HepG2 (cell line): ENCODE measurements around the gene MAFB. TPM values are rescaled to one million over a fixed set of nuclear protein-coding genes. Genes with fewer than 3 reads are reported as not detected.

Experiments used
- ASH2L ChIP-seq: fragments of 300-600, 200-600 bp; sonication (generic); IDR thresholded peaks from 2 replicates; pipeline ENCODE4 v1.7.0; 2017; ENCODE audit warnings: low read depth, mild to moderate bottlenecking, moderate library complexity, mixed read lengths, low read length; ENCODE audit not compliant: insufficient read length
- E2F5 ChIP-seq: sonication (generic); formaldehyde crosslinking; conservative IDR thresholded peaks from 2 replicates; pipeline ENCODE4 v1.4.0; 2020; ENCODE audit warnings: missing genetic modification reagents
- PAF1 ChIP-seq: IDR thresholded peaks from 2 replicates; pipeline ENCODE4 v1.6.1; 2016; ENCODE audit warnings: missing genetic modification reagents, missing compliant biosample characterization
- PATZ1 ChIP-seq: sonication (generic); formaldehyde crosslinking; IDR thresholded peaks from 2 replicates; pipeline ENCODE4 v1.4.0; 2020; ENCODE audit warnings: missing genetic modification reagents
- SMC3 ChIP-seq: IDR thresholded peaks from 2 replicates; pipeline ENCODE4 v1.6.1; 2011; ENCODE audit warnings: low read length, improper control_type of control experiment
- ZBTB40 ChIP-seq, 2 experiments: fragments of 450-650 bp in 1 of 2; sonication (generic) in 1 of 2; formaldehyde crosslinking in 1 of 2; IDR thresholded peaks; 2 replicates each; pipeline versions ENCODE4 v1.6.1 to v1.8.0; 2016 to 2022; ENCODE audit warnings: antibody characterized with exemption in 1 of 2, mild to moderate bottlenecking in 1 of 2, missing genetic modification reagents in 1 of 2
- ZNF251 ChIP-seq: sonication (generic); formaldehyde crosslinking; IDR thresholded peaks from 2 replicates; pipeline ENCODE4 v1.9.0; 2021; ENCODE audit warnings: mild to moderate bottlenecking, missing genetic modification reagents
- ZNF441 ChIP-seq: sonication (generic); formaldehyde crosslinking; IDR thresholded peaks from 2 replicates; pipeline ENCODE4 v1.7.0; 2021; ENCODE audit warnings: missing genetic modification reagents, borderline replicate concordance
- polyA plus RNA-seq, 8 experiments: library from polyadenylated mRNA; depleted of rRNA in 3 of 8; stranded (reverse) in 7 of 8; unstranded in 1 of 8; fragments of >200 nt; fragmentation: Illumina TruSeq in 4 of 8; extraction: Trizol in 4 of 8; gene quantifications; 2 replicates each; pipeline versions ENCODE4 v1.2.1 to v1.2.3, GENCODE V29; 2011 to 2016; ENCODE audit warnings: low read depth in 4 of 8, missing spikeins in 1 of 8, mixed read lengths in 1 of 8; ENCODE audit not compliant: insufficient read depth in 1 of 8
- total RNA-seq, 5 experiments: library from RNA; depleted of rRNA; stranded (reverse); fragments of >200 nt; fragmentation: Illumina TruSeq; extraction: Trizol; gene quantifications; 2 replicates each; pipeline ENCODE4 v1.2.3, GENCODE V29; 2016; ENCODE audit warnings: low read depth in 1 of 5
- TF ChIP-seq, protein P1 (sequence below): sonication (generic); formaldehyde crosslinking; IDR thresholded peaks from 2 replicates; pipeline ENCODE4 v1.8.1; 2023; ENCODE audit warnings: mild to moderate bottlenecking, inconsistent platforms, moderate library complexity, missing genetic modification reagents, borderline replicate concordance
- TF ChIP-seq, protein P2 (sequence below): sonication (generic); formaldehyde crosslinking; IDR thresholded peaks from 2 replicates; pipeline ENCODE4 v1.8.1; 2023; ENCODE audit warnings: missing genetic modification reagents, inconsistent platforms, borderline replicate concordance
- TF ChIP-seq, protein P3 (sequence below): sonication (generic); formaldehyde crosslinking; IDR thresholded peaks from 2 replicates; pipeline ENCODE4 v1.8.0; 2023; ENCODE audit warnings: mild to moderate bottlenecking, missing genetic modification reagents

Gene MAFB
- total and polyA plus RNA-seq, 2 of the 13 experiments (the other 11 are each of a cell fraction or from before 2014, with no cell fraction given): 0.08 to 0.11 TPM

DNA sequence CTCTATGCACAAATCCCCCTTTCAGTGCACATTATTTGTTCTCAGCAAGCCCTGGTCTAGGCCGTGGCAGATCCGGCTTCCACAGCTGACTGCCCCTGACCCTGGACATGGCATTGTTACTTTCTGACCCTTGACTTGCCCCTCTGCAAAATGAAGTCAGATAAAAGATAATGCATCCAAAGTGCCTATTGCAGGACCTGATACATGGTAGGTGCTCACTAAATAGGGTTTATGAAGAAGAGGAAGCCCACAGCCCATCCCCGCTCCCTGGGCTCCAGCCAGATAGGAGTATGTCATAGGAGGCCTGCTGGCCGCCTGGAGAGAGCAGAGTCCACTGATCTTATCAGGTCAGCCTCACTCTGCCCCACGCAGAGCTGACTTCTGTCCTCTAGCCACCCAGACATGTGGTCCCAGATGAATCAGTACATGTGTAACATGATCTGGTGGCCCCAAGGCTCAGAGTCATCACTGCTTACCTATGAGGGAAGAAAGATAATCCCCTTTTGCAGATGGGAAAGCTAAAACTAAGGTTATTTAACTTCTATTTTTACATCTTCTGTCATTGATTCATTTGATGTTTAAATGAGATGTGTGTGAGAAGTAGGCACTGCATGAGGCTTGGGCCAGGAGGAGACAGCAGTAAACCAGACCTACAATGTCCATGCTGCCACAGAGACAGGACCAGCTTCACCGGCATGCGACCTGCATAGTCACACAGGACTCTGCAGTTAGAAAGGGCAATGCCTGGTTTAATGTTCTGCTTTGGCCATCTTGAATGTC lies 20.4 kb downstream of the MAFB start (continued):
- TF ChIP-seq, protein P1, sequence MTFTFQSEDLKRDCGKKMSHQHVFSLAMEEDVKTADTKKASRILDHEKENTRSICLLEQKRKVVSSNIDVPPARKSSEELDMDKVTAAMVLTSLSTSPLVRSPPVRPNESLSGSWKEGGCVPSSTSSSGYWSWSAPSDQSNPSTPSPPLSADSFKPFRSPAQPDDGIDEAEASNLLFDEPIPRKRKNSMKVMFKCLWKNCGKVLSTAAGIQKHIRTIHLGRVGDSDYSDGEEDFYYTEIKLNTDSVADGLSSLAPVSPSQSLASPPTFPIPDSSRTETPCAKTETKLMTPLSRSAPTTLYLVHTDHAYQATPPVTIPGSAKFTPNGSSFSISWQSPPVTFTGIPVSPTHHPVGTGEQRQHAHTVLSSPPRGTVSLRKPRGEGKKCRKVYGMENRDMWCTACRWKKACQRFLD (CRISPR knock-in tag): no peak
- TF ChIP-seq, protein P2, sequence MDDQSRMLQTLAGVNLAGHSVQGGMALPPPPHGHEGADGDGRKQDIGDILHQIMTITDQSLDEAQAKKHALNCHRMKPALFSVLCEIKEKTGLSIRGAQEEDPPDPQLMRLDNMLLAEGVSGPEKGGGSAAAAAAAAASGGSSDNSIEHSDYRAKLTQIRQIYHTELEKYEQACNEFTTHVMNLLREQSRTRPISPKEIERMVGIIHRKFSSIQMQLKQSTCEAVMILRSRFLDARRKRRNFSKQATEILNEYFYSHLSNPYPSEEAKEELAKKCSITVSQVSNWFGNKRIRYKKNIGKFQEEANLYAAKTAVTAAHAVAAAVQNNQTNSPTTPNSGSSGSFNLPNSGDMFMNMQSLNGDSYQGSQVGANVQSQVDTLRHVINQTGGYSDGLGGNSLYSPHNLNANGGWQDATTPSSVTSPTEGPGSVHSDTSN (CRISPR knock-in tag): no peak
- TF ChIP-seq ASH2L (peak; percentile 64), ZBTB40 (IDR thresholded peaks at IDR 0.05) (no peak), ZBTB40 (CRISPR knock-in tag; IDR thresholded peaks at IDR 0.05) (peak; percentile 87; the same call in 1 of the 2 replicates), E2F5 (CRISPR knock-in tag) (no peak), ZNF251 (no peak), PATZ1 (CRISPR knock-in tag) (peak; percentile 78), ZNF441 (peak; percentile 92), SMC3 (no peak; the same call in 1 of the 2 replicates), PAF1 (no peak)
- TF ChIP-seq, protein P3, sequence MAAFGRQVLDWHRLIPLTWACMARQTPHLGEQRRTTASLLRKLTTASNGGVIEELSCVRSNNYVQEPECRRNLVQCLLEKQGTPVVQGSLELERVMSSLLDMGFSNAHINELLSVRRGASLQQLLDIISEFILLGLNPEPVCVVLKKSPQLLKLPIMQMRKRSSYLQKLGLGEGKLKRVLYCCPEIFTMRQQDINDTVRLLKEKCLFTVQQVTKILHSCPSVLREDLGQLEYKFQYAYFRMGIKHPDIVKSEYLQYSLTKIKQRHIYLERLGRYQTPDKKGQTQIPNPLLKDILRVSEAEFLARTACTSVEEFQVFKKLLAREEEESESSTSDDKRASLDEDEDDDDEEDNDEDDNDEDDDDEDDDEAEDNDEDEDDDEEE (CRISPR knock-in tag): no peak
